Inflammatory macrophage treated with lipopolysaccharide for 4 hours (primary cell): Measurements from ENCODE around the gene MRTO4.
"Not testable (repeated sequence)": the region's sequence is repeated elsewhere in the genome, so short reads cannot be mapped to it uniquely, and the experiment has no call there.

Experiments used
- DNase-seq: peaks from one replicate; pipeline ENCODE4 v3.0.0-alpha.2; 2020

The MRTO4 gene

GRCh38 chr1:19251305-19252196 is at the start of gene MRTO4, which contains the start of gene EMC1:
TSS of gene MRTO4 (plus strand) at chr1:19251805. CDS start at chr1:19251836, 31 bp downstream.
TSS of gene EMC1 (minus strand) at chr1:19251524. CDS start at chr1:19251509, 15 bp downstream.
- peak; percentile 88 for DNase-seq

GRCh38 chr1:19202396-19202795 is 49.2 kb upstream of the MRTO4 start:
- DNase-seq: no peak

GRCh38 chr1:19203440-19203839 is 48.2 kb upstream of the MRTO4 start:
- DNase-seq: no peak

- peak; percentile 56 for DNase-seq
Observed at GRCh38 chr1:19204446-19205266, 46.9 kb upstream of the MRTO4 start.

GRCh38 chr1:19205403-19205802 is 46.2 kb upstream of the MRTO4 start:
- no peak for DNase-seq

GRCh38 chr1:19205845-19206244 is 45.8 kb upstream of the MRTO4 start:
- DNase-seq: no peak

GRCh38 chr1:19206947-19207346 is 44.7 kb upstream of the MRTO4 start:
- no peak for DNase-seq

GRCh38 chr1:19208710-19209438 is 42.7 kb upstream of the MRTO4 start:
- no peak for DNase-seq

GRCh38 chr1:19209439-19209989 is 42.1 kb upstream of the MRTO4 start:
- peak; percentile 83 for DNase-seq

- DNase-seq: peak; percentile 96
Observed at GRCh38 chr1:19209990-19210771, 41.4 kb upstream of the MRTO4 start, which contains the start of gene UBR4. TSS of gene UBR4 (minus strand) at chr1:19210266. CDS start at chr1:19210248, 18 bp downstream.

- DNase-seq: peak; percentile 39
Observed at GRCh38 chr1:19210772-19211549, 40.6 kb upstream of the MRTO4 start.

- no peak for DNase-seq
Observed at GRCh38 chr1:19212167-19212566, 39.4 kb upstream of the MRTO4 start.

- no peak for DNase-seq
Observed at GRCh38 chr1:19213580-19213979, 38.0 kb upstream of the MRTO4 start.

GRCh38 chr1:19216585-19216984 is 35.0 kb upstream of the MRTO4 start:
- DNase-seq: not testable (repeated sequence)

GRCh38 chr1:19219451-19219850 is 32.2 kb upstream of the MRTO4 start:
- no peak for DNase-seq

GRCh38 chr1:19220080-19220846 is 31.3 kb upstream of the MRTO4 start:
- no peak for DNase-seq

GRCh38 chr1:19220991-19221390 is 30.6 kb upstream of the MRTO4 start:
- DNase-seq: peak; percentile 24

- no peak for DNase-seq
Observed at GRCh38 chr1:19222573-19222972, 29.0 kb upstream of the MRTO4 start.

GRCh38 chr1:19222979-19223824 is 28.4 kb upstream of the MRTO4 start:
- no peak for DNase-seq
